IMR-90 (cell line): ENCODE data around the gene MCAM. TPM values are rescaled to one million over a fixed set of nuclear protein-coding genes. Genes with fewer than 3 reads are reported as not detected.
A peak's percentile ranks its signal among the peaks of the same experiment; 100 is the strongest.

ENCODE experiments used
- ATAC-seq: fragments of 200-7000 bp; cut with Tn5 transposase; 2 replicates; pipeline ENCODE4 v1.9.1; 2020; ENCODE audit warnings: low read depth, mild to moderate bottlenecking, moderate library complexity
- BruUV-seq: library from RNA; stranded (reverse); fragments of 400-500 nt; replicated peaks from 2 replicates; lab custom pipeline; 2021; lab: Mats Ljungman, UMichigan
- CTCF ChIA-PET: fragments of 300-600 bp; formaldehyde crosslinking; extraction: SDS; loops from one replicate; lab custom pipeline; 2021; ENCODE audit warnings: antibody characterized with exemption; lab: Yijun Ruan, JAX
- POLR2A ChIA-PET: fragments of 300-600 bp; sonication (Branson Sonifier 250); formaldehyde crosslinking; loops from one replicate; lab custom pipeline; 2022; ENCODE audit warnings: antibody characterized with exemption; ENCODE audit not compliant: unreplicated experiment; lab: Charles Lee
- DNase-seq: peaks from one replicate; pipeline ENCODE4 v3.0.0; 2013
- H2AFZ ChIP-seq: replicated peaks from 2 replicates; pipeline ENCODE3; 2013; ENCODE audit warnings: low read length, mild to moderate bottlenecking; ENCODE audit not compliant: poor library complexity
- H2AK5ac ChIP-seq: 2 replicates; pipeline ENCODE4 v1.6.1; 2013; ENCODE audit warnings: low read depth, low read length, inconsistent platforms
- H2AK9ac ChIP-seq: replicated peaks from 2 replicates; pipeline ENCODE3; 2013; ENCODE audit warnings: mild to moderate bottlenecking, low read depth, low read length, moderate library complexity; ENCODE audit not compliant: poor library complexity
- H2BK120ac ChIP-seq: 2 replicates; pipeline ENCODE4 v1.6.1; 2013; ENCODE audit warnings: low read depth, low read length, inconsistent platforms
- H2BK15ac ChIP-seq: 3 replicates; pipeline ENCODE4 v1.6.1; 2013; ENCODE audit warnings: low read depth, low read length, inconsistent platforms
- H2BK20ac ChIP-seq: 2 replicates; pipeline ENCODE4 v1.6.1; 2013; ENCODE audit warnings: low read depth, mild to moderate bottlenecking, inconsistent platforms, low read length, moderate library complexity
- H2BK5ac ChIP-seq: 2 replicates; pipeline ENCODE4 v1.6.1; 2013; ENCODE audit warnings: mild to moderate bottlenecking, low read depth, low read length, inconsistent platforms; ENCODE audit not compliant: poor library complexity, severe bottlenecking
- H3K14ac ChIP-seq: replicated peaks from 2 replicates; pipeline ENCODE4 v1.6.1; 2013; ENCODE audit warnings: low read depth, low read length, inconsistent platforms
- H3K18ac ChIP-seq: 2 replicates; pipeline ENCODE4 v1.6.1; 2013; ENCODE audit warnings: low read depth, low read length, control low read depth
- H3K23ac ChIP-seq: 2 replicates; pipeline ENCODE4 v1.6.1; 2013; ENCODE audit warnings: low read depth, low read length, inconsistent platforms
- H3K27ac ChIP-seq: 2 replicates; pipeline ENCODE4 v1.5.1; 2013; ENCODE audit warnings: mild to moderate bottlenecking, control low read depth, low read length; ENCODE audit not compliant: insufficient read depth
- H3K27me3 ChIP-seq: 2 replicates; pipeline ENCODE4 v1.6.1; 2013; ENCODE audit warnings: low read length; ENCODE audit not compliant: control insufficient read depth, insufficient read depth
- H3K36me3 ChIP-seq: 2 replicates; pipeline ENCODE4 v1.6.1; 2013; ENCODE audit warnings: low read length, mixed read lengths; ENCODE audit not compliant: control insufficient read depth, insufficient read depth
- H3K4ac ChIP-seq: 2 replicates; pipeline ENCODE4 v1.6.1; 2013; ENCODE audit warnings: low read depth, low read length, inconsistent platforms
- H3K4me1 ChIP-seq: 2 replicates; pipeline ENCODE4 v1.6.1; 2013; ENCODE audit warnings: low read length, mixed read lengths; ENCODE audit not compliant: control insufficient read depth, insufficient read depth
- H3K4me2 ChIP-seq: 2 replicates; pipeline ENCODE4 v1.6.1; 2013; ENCODE audit warnings: low read depth, mild to moderate bottlenecking, control low read depth, low read length, moderate library complexity
- H3K4me3 ChIP-seq: 2 replicates; pipeline ENCODE4 v1.5.1; 2013; ENCODE audit warnings: low read depth, mild to moderate bottlenecking, control low read depth, low read length, moderate library complexity; ENCODE audit not compliant: insufficient read depth
- H3K56ac ChIP-seq: 2 replicates; pipeline ENCODE4 v1.6.1; 2013; ENCODE audit warnings: low read length, inconsistent platforms; ENCODE audit not compliant: insufficient read depth; ENCODE audit errors: extremely low read depth
- H3K79me1 ChIP-seq, 2 experiments: 2 replicates each; pipeline ENCODE4 v1.6.1; 2013; ENCODE audit warnings: low read length in 2 of 2, inconsistent platforms in 1 of 2, low read depth in 1 of 2
- H3K9ac ChIP-seq: 2 replicates; pipeline ENCODE4 v1.6.1; 2013; ENCODE audit warnings: low read depth, low read length, control low read depth
- H3K9me1 ChIP-seq: 2 replicates; pipeline ENCODE4 v1.6.1; 2013; ENCODE audit warnings: low read length, inconsistent platforms; ENCODE audit not compliant: insufficient read depth
- H3K9me3 ChIP-seq: 2 replicates; pipeline ENCODE4 v1.6.1; 2013; ENCODE audit warnings: low read length; ENCODE audit not compliant: control insufficient read depth, insufficient read depth
- H4K20me1 ChIP-seq: 2 replicates; pipeline ENCODE4 v1.6.1; 2013; ENCODE audit warnings: low read length, inconsistent platforms; ENCODE audit not compliant: insufficient read depth
- H4K5ac ChIP-seq: 2 replicates; pipeline ENCODE4 v1.6.1; 2013; ENCODE audit warnings: mild to moderate bottlenecking, low read depth, low read length, control low read depth
- H4K8ac ChIP-seq, 2 experiments: 2 replicates each; pipeline ENCODE4 v1.6.1; 2013; ENCODE audit warnings: low read depth in 2 of 2, low read length in 2 of 2, control low read depth in 1 of 2, inconsistent platforms in 1 of 2
- H4K91ac ChIP-seq: 2 replicates; pipeline ENCODE4 v1.6.1; 2013; ENCODE audit warnings: low read depth, low read length, inconsistent platforms; ENCODE audit not compliant: insufficient read depth
- CEBPB ChIP-seq: IDR thresholded peaks from 2 replicates; pipeline ENCODE4 v1.6.1; 2012; ENCODE audit warnings: low read depth, low read length, improper control_type of control experiment
- CHD1 ChIP-seq: IDR thresholded peaks from 2 replicates; pipeline ENCODE4 v1.6.1; 2012; ENCODE audit warnings: low read depth, low read length, improper control_type of control experiment
- FOS ChIP-seq: fragments of 150-350 bp; IDR thresholded peaks from 2 replicates; pipeline ENCODE4 v1.6.1; 2016; ENCODE audit warnings: low read depth, low read length
- MAZ ChIP-seq: IDR thresholded peaks from 2 replicates; pipeline ENCODE4 v1.6.1; 2012; ENCODE audit warnings: low read depth, mild to moderate bottlenecking, low read length, improper control_type of control experiment, moderate library complexity, borderline replicate concordance
- MXI1 ChIP-seq: IDR thresholded peaks from 2 replicates; pipeline ENCODE4 v1.6.1; 2012; ENCODE audit warnings: low read depth, mild to moderate bottlenecking, low read length, moderate library complexity, borderline replicate concordance
- NFE2L2 ChIP-seq: fragments of 150-350 bp; IDR thresholded peaks from 2 replicates; pipeline ENCODE4 v1.6.1; 2016; ENCODE audit warnings: low read depth, mild to moderate bottlenecking, low read length
- POLR2A ChIP-seq: IDR thresholded peaks from 2 replicates; pipeline ENCODE4 v1.6.1; 2012; ENCODE audit warnings: mild to moderate bottlenecking, low read depth, low read length
- RAD21 ChIP-seq: IDR thresholded peaks from 2 replicates; pipeline ENCODE4 v1.6.1; 2012; ENCODE audit warnings: low read length, improper control_type of control experiment
- RCOR1 ChIP-seq: IDR thresholded peaks from 2 replicates; pipeline ENCODE4 v1.6.1; 2012; ENCODE audit warnings: mild to moderate bottlenecking, low read length, improper control_type of control experiment; ENCODE audit not compliant: insufficient replicate concordance
- SMC3 ChIP-seq: fragments of 150-350 bp; IDR thresholded peaks from 2 replicates; pipeline ENCODE4 v1.6.1; 2016; ENCODE audit warnings: low read depth, mild to moderate bottlenecking, antibody characterized with exemption, low read length, moderate library complexity
- USF2 ChIP-seq: fragments of 150-350 bp; IDR thresholded peaks from 2 replicates; pipeline ENCODE4 v1.6.1; 2017; ENCODE audit warnings: mild to moderate bottlenecking, antibody characterized with exemption, low read length, low read depth
- WGBS, 2 experiments: methylation state at CpG; one replicate each; pipeline versions ENCODE4 v1.1.5 to v1.1.7; 2013; ENCODE audit warnings: missing lambda C conversion rate in 2 of 2; ENCODE audit not compliant: insufficient read length in 1 of 2; ENCODE audit errors: extremely low coverage in 2 of 2; 5-methylcytosine and 5-hydroxymethylcytosine counted together
- dilution Hi-C: fragments of 300-500 bp; cut with HindIII; formaldehyde crosslinking; loops from one replicate; pipeline ENCODE4 v1.14.3; 2018; ENCODE audit warnings: low sequenced_read_pairs; ENCODE audit not compliant: unreplicated experiment
- in situ Hi-C: fragments of 300-500 bp; cut with MboI; formaldehyde crosslinking; loops from 3 replicates; pipeline ENCODE4 v1.14.3; 2019; ENCODE audit warnings: low sequenced_read_pairs, inconsistent platforms, mixed read lengths
- intact Hi-C: fragments of 100-400 bp; cut with micrococcal nuclease; formaldehyde crosslinking; loops from 2 replicates; pipeline ENCODE4 v1.10.0; 2022
- polyA plus RNA-seq, 3 experiments: library from polyadenylated mRNA; depleted of rRNA; stranded (reverse); fragments of >200 nt; gene quantifications; 2 replicates each; pipeline ENCODE4 v1.2.3, GENCODE V29; 2012; ENCODE audit warnings: low replicate concordance in 1 of 3
- total RNA-seq: library from RNA; depleted of rRNA; stranded (reverse); fragments of >200 nt; gene quantifications from 2 replicates; pipeline ENCODE4 v1.2.3, GENCODE V29; 2012
- TF ChIP-seq, protein P1 (sequence below): fragments of 150-350 bp; IDR thresholded peaks from 2 replicates; pipeline ENCODE4 v1.6.1; 2016; ENCODE audit warnings: low read depth, mild to moderate bottlenecking, low read length, moderate library complexity, borderline replicate concordance
- TF ChIP-seq, protein P2 (sequence below): conservative IDR thresholded peaks from 2 replicates; pipeline ENCODE4 v1.5.1; 2012; ENCODE audit warnings: mild to moderate bottlenecking, low read depth, low read length, improper control_type of control experiment

Gene MCAM
- total and polyA plus RNA-seq, 2 of the 4 experiments (the other 2 are of a cell fraction) = 95.1 to 131 TPM

DNA sequence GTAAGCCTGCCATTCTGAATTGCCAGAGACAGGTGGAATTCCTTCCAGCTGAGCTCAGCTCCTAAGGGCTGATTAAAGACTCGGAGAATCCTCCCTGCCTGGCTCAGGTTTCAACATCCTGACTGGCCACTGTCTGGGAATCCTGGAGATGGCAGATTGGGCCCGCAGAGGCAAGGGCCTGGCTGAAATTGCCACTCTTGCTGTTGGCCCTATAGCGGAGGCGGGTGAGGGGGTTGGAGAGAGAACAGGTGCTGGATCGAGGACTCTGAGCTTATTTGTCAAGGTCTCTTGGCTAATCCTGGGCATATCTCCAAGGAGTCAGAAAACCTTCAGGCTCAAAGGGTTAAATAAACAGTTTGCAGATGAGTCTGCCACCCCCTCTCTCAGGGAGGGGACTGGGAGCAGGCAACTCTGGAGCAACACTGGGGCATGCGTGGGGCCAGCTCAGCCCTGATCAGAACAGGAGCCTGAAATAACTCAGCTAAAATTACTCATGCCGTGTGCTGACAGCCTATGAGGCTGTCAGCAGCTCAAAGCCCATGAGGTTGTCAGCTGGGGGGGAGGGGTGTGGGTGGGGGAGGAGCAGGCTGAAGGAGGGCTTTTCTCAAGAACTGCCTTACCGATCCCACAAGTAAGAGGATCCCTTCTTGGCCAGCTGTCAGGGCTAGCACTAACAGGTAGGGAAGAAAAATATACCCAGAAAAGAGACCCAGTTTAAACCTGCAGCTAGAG is 44.3 kb upstream of the MCAM start:
- Histone ChIP-seq H3K9me3 (no peaks in the 10 kb centered on the region), H3K4me2 (peak overlapping the region; percentile 60; the same call in 1 of the 2 replicates), H3K14ac (no peak overlapping the region), H3K9ac (no peak overlapping the region), H2BK120ac (peak overlapping the region; percentile 31; the same call in 1 of the 2 replicates), H2BK20ac (peak overlapping the region; percentile 44; the same call in 1 of the 2 replicates), H3K9me1 (peaks cover 31% of the 10 kb centered on the region), H3K23ac (no peak overlapping the region), H3K27ac (no peak overlapping the region), H3K4me3 (no peak overlapping the region), H3K18ac (no peak overlapping the region), H2AFZ (peak overlapping the region; percentile 15), H4K91ac (no peak overlapping the region), H2AK9ac (peak overlapping the region; percentile 5), H3K4me1 (peaks cover 24% of the 10 kb centered on the region), H3K27me3 (no peaks in the 10 kb centered on the region), H4K20me1 (peaks cover 12% of the 10 kb centered on the region), H2BK15ac (no peak overlapping the region), H2AK5ac (no peak overlapping the region), H3K4ac (peak overlapping the region; percentile 36; the same call in 1 of the 2 replicates), H3K56ac (no peak overlapping the region), H4K8ac (no peak overlapping the region), H3K36me3 (no peaks in the 10 kb centered on the region), H4K5ac (no peak overlapping the region), H2BK5ac (peak overlapping the region; percentile 5), H3K79me1 (peaks cover 0 to 9% of the 10 kb centered on the region in 2 experiments; a peak in 1 of 4 replicates)
- WGBS, 2 experiments = 0% methylated on average over 1 of the region's 8 CpGs; no CpG with 5 or more reads in 1 of the 2 experiments
- in situ Hi-C loops = loop anchor here (25.0 kb wide), 1 partner anchor 751 kb away; no protein-coding TSS in a partner anchor
- dilution Hi-C loops = no loop called here
- ATAC-seq (peak; percentile 79), DNase-seq (peak; percentile 87)
- CTCF ChIA-PET = interaction anchor here (0.8 to 1.4 kb wide), 3 partner anchors 13 to 113 kb away, joined by 3 to 11 read pairs (median 3); no protein-coding TSS in a partner anchor
- intact Hi-C loops = loop anchor here (1.0 to 10.0 kb wide), 2 partner anchors 23 to 364 kb away; partner anchors contain the start of gene NECTIN1
- POLR2A ChIA-PET = interaction anchor here (1.0 kb wide), 1 partner anchor 23 kb away, joined by 6 read pairs; no protein-coding TSS in a partner anchor
- BruUV-seq = no TSS peak
- no peak for TF ChIP-seq RAD21
- TF ChIP-seq, protein P1, sequence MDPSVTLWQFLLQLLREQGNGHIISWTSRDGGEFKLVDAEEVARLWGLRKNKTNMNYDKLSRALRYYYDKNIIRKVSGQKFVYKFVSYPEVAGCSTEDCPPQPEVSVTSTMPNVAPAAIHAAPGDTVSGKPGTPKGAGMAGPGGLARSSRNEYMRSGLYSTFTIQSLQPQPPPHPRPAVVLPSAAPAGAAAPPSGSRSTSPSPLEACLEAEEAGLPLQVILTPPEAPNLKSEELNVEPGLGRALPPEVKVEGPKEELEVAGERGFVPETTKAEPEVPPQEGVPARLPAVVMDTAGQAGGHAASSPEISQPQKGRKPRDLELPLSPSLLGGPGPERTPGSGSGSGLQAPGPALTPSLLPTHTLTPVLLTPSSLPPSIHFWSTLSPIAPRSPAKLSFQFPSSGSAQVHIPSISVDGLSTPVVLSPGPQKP = no peak
- TF ChIP-seq, protein P2, sequence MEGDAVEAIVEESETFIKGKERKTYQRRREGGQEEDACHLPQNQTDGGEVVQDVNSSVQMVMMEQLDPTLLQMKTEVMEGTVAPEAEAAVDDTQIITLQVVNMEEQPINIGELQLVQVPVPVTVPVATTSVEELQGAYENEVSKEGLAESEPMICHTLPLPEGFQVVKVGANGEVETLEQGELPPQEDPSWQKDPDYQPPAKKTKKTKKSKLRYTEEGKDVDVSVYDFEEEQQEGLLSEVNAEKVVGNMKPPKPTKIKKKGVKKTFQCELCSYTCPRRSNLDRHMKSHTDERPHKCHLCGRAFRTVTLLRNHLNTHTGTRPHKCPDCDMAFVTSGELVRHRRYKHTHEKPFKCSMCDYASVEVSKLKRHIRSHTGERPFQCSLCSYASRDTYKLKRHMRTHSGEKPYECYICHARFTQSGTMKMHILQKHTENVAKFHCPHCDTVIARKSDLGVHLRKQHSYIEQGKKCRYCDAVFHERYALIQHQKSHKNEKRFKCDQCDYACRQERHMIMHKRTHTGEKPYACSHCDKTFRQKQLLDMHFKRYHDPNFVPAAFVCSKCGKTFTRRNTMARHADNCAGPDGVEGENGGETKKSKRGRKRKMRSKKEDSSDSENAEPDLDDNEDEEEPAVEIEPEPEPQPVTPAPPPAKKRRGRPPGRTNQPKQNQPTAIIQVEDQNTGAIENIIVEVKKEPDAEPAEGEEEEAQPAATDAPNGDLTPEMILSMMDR = no peak
- TF ChIP-seq RCOR1 = peak; percentile 90
- no peak for TF ChIP-seq USF2
- peak; percentile 37 for TF ChIP-seq FOS
- peak; percentile 92 for TF ChIP-seq MAZ
- no peak for TF ChIP-seq POLR2A
- TF ChIP-seq MXI1 = no peak
- no peak for TF ChIP-seq CHD1
- no peak; the same call in 1 of the 2 replicates for TF ChIP-seq SMC3
- TF ChIP-seq NFE2L2 = no peak
- peak; percentile 82 for TF ChIP-seq CEBPB
